Astrocyte (in vitro differentiated cells and primary cell): ENCODE measurements around the gene SPIRE2. TPM values are rescaled to one million over a fixed set of nuclear protein-coding genes. Genes with fewer than 3 reads are reported as not detected.

Experiments used
- DNase-seq: peaks from one replicate; pipeline ENCODE4 v3.0.0-alpha.2; 2010; ENCODE audit warnings: low read depth
- FAIRE-seq: peaks from 2 replicates; lab custom pipeline; 2011; peaks lifted over from hg19 to GRCh38; lab: Jason Lieb, UNC
- H2AFZ ChIP-seq: 2 replicates; pipeline ENCODE4 v1.6.0; 2012; ENCODE audit warnings: low read depth, low read length, inconsistent platforms
- H3K27ac ChIP-seq: 2 replicates; pipeline ENCODE4 v1.5.1; 2011; ENCODE audit warnings: low read depth, low read length, inconsistent platforms
- H3K27me3 ChIP-seq: 2 replicates; pipeline ENCODE4 v1.6.0; 2011; ENCODE audit warnings: low read length, inconsistent platforms; ENCODE audit not compliant: insufficient read depth
- H3K36me3 ChIP-seq: 2 replicates; pipeline ENCODE4 v1.5.1; 2011; ENCODE audit warnings: low read length, inconsistent platforms; ENCODE audit not compliant: insufficient read depth
- H3K4me1 ChIP-seq: 2 replicates; pipeline ENCODE4 v1.5.1; 2011; ENCODE audit warnings: low read length, inconsistent platforms; ENCODE audit not compliant: insufficient read depth
- H3K4me2 ChIP-seq: 2 replicates; pipeline ENCODE4 v1.6.0; 2012; ENCODE audit warnings: low read length, inconsistent platforms
- H3K4me3 ChIP-seq: 2 replicates; pipeline ENCODE4 v1.5.1; 2011; ENCODE audit warnings: low read depth, mild to moderate bottlenecking, low read length, inconsistent platforms; ENCODE audit not compliant: insufficient read depth
- H3K79me2 ChIP-seq: 2 replicates; pipeline ENCODE4 v1.6.0; 2012; ENCODE audit warnings: mild to moderate bottlenecking, low read length, inconsistent platforms; ENCODE audit not compliant: insufficient read depth
- H3K9ac ChIP-seq: 2 replicates; pipeline ENCODE4 v1.6.0; 2012; ENCODE audit warnings: mild to moderate bottlenecking, low read length, inconsistent platforms
- H3K9me3 ChIP-seq: 2 replicates; pipeline ENCODE4 v1.5.1; 2012; ENCODE audit warnings: low read depth, mild to moderate bottlenecking, low read length, inconsistent platforms; ENCODE audit not compliant: insufficient read depth
- H4K20me1 ChIP-seq: 2 replicates; pipeline ENCODE4 v1.6.0; 2012; ENCODE audit warnings: low read length, inconsistent platforms; ENCODE audit not compliant: insufficient read depth
- H3K27ac Mint-ChIP-seq: one replicate; pipeline ENCODE4 v1.8.0; 2021; ENCODE audit warnings: mild to moderate bottlenecking, mixed read lengths; ENCODE audit not compliant: unreplicated experiment
- H3K27me3 Mint-ChIP-seq: one replicate; pipeline ENCODE4 v1.8.0; 2021; ENCODE audit warnings: low read depth, mixed read lengths; ENCODE audit not compliant: unreplicated experiment
- H3K36me3 Mint-ChIP-seq: one replicate; pipeline ENCODE4 v1.8.0; 2021; ENCODE audit warnings: low read depth, mixed read lengths; ENCODE audit not compliant: unreplicated experiment
- H3K4me1 Mint-ChIP-seq: one replicate; pipeline ENCODE4 v1.8.0; 2021; ENCODE audit warnings: low read depth, mixed read lengths; ENCODE audit not compliant: unreplicated experiment
- H3K4me3 Mint-ChIP-seq: one replicate; pipeline ENCODE4 v1.8.0; 2021; ENCODE audit warnings: mild to moderate bottlenecking, moderate library complexity, mixed read lengths; ENCODE audit not compliant: unreplicated experiment
- H3K9me3 Mint-ChIP-seq: one replicate; pipeline ENCODE4 v1.8.0; 2021; ENCODE audit warnings: mild to moderate bottlenecking, mixed read lengths; ENCODE audit not compliant: unreplicated experiment
- CTCF ChIP-seq: IDR thresholded peaks from 2 replicates; pipeline ENCODE4 v1.5.1; 2011; ENCODE audit warnings: low read depth, mild to moderate bottlenecking, inconsistent platforms, low read length, moderate library complexity; ENCODE audit not compliant: insufficient read depth
- EZH2 ChIP-seq: IDR thresholded peaks from 2 replicates; pipeline ENCODE4 v1.6.1; 2012; ENCODE audit warnings: mild to moderate bottlenecking, low read length, inconsistent platforms; ENCODE audit not compliant: insufficient read depth
- total RNA-seq: library from RNA; stranded (reverse); gene quantifications from 2 replicates; pipeline ENCODE4 v1.2.1, GENCODE V29; 2021

Gene SPIRE2
- total RNA-seq, 1 donor from 2014 or later = 3.2 TPM

- FAIRE-seq = no peak
- peak; percentile 38 for DNase-seq
- Mint-ChIP-seq H3K27me3 (no peaks in the 10 kb centered on the region), H3K36me3 (peaks cover 9% of the 10 kb centered on the region), H3K27ac (peak overlapping the region; percentile 22), H3K4me3 (peak overlapping the region; percentile 52), H3K9me3 (peaks cover 4% of the 10 kb centered on the region), H3K4me1 (peaks cover 13% of the 10 kb centered on the region)
- Histone ChIP-seq H2AFZ (no peak overlapping the region), H3K36me3 (no peaks in the 10 kb centered on the region), H4K20me1 (no peaks in the 10 kb centered on the region), H3K4me3 (no peak overlapping the region), H3K4me2 (peak overlapping the region; percentile 13), H3K9ac (no peak overlapping the region), H3K27me3 (no peaks in the 10 kb centered on the region), H3K9me3 (peaks cover 4% of the 10 kb centered on the region), H3K79me2 (no peaks in the 10 kb centered on the region), H3K4me1 (peaks cover 13% of the 10 kb centered on the region), H3K27ac (no peak overlapping the region)
- TF ChIP-seq CTCF (no peak), EZH2 (no peak)
These were observed 36.2 kb downstream of the SPIRE2 start for GRCh38 chr16:89864527-89864820.

DNA sequence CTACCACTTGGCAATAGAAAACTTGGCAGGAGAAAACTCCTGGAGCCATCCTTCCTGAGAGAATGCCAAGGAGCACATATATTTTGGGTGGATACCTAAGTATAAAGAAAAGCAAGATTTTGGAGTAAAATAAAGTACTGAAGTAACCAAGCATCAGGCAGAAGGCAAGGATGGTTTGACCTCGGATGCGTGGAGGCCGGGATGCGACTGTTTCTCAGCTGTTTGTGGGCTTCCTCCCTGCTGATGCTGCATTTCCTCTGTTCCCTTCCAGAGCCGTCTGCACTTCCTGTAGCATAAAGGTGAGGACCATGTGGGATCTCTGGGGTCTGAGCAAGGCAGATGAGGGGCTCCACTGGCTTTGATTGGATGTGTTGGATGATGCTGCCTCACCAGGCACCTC is 39.6 kb downstream of the SPIRE2 start:
- peaks cover 4% of the 10 kb centered on the region for H3K9me3 Mint-ChIP-seq
- Histone ChIP-seq H3K9ac (no peak overlapping the region), H3K4me1 (peaks cover 15% of the 10 kb centered on the region), H3K79me2 (peaks cover 3% of the 10 kb centered on the region), H3K27ac (no peak overlapping the region), H2AFZ (no peak overlapping the region), H4K20me1 (no peaks in the 10 kb centered on the region), H3K27me3 (no peaks in the 10 kb centered on the region), H3K4me3 (no peak overlapping the region), H3K9me3 (peaks cover 4% of the 10 kb centered on the region), H3K4me2 (no peak overlapping the region), H3K36me3 (no peaks in the 10 kb centered on the region)
- peaks cover 12% of the 10 kb centered on the region for H3K36me3 Mint-ChIP-seq
- DNase-seq (no peak), FAIRE-seq (no peak)
- no peaks in the 10 kb centered on the region for H3K27me3 Mint-ChIP-seq
- TF ChIP-seq EZH2 (no peak), CTCF (no peak)
- no peak overlapping the region for H3K4me3 Mint-ChIP-seq
- H3K27ac Mint-ChIP-seq = no peak overlapping the region
- peaks cover 13% of the 10 kb centered on the region for H3K4me1 Mint-ChIP-seq

DNA sequence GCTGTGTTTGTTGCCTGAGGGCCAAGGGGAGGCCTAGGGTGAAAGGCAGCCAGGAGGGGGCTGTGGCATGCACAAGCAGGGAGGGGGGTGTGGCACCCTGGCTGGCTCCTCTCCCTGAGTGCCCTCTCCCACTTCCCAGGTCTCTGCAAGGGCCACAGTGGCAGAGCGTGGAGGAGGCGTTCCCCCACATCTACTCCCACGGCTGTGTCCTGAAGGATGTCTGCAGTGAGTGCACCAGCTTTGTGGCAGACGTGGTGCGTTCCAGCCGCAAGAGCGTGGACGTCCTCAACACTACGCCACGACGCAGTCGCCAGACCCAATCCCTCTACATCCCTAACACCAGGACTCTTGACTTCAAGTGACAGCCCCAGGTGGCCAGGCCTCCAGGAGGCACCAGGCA is 41.6 kb downstream of the SPIRE2 start:
- peaks cover 7% of the 10 kb centered on the region for H4K20me1 ChIP-seq
- TF ChIP-seq EZH2 (no peak), CTCF (no peak)
- H3K36me3 ChIP-seq = peaks cover under 1% of the 10 kb centered on the region
- no peak overlapping the region for H3K9ac ChIP-seq
- Mint-ChIP-seq H3K4me3 (no peak overlapping the region), H3K27ac (no peak overlapping the region), H3K27me3 (no peaks in the 10 kb centered on the region), H3K9me3 (peaks cover 4% of the 10 kb centered on the region), H3K36me3 (peaks cover 7% of the 10 kb centered on the region), H3K4me1 (no peaks in the 10 kb centered on the region)
- no peak overlapping the region for H3K4me3 ChIP-seq
- no peak overlapping the region for H2AFZ ChIP-seq
- peaks cover 13% of the 10 kb centered on the region for H3K79me2 ChIP-seq
- no peak overlapping the region for H3K4me2 ChIP-seq
- H3K27ac ChIP-seq = no peak overlapping the region
- no peaks in the 10 kb centered on the region for H3K27me3 ChIP-seq
- DNase-seq (no peak), FAIRE-seq (no peak)
- peaks cover 12% of the 10 kb centered on the region for H3K4me1 ChIP-seq
- peaks cover 4% of the 10 kb centered on the region for H3K9me3 ChIP-seq
